H9 (cell line): ENCODE results near the gene GIPC3. TPM values are rescaled to one million over a fixed set of nuclear protein-coding genes. Genes with fewer than 3 reads are reported as not detected.

Experiments
- DNase-seq: peaks from one replicate; pipeline ENCODE4 v3.0.0-alpha.2; 2017
- H2AFZ ChIP-seq: one replicate; pipeline ENCODE4 v1.6.1; 2013; ENCODE audit warnings: mild to moderate bottlenecking, low read length, control low read depth, moderate library complexity
- H2AK5ac ChIP-seq: 2 replicates; pipeline ENCODE4 v1.6.1; 2013; ENCODE audit warnings: low read length, control low read depth, mixed read lengths; ENCODE audit not compliant: insufficient read length
- H2BK120ac ChIP-seq: one replicate; pipeline ENCODE4 v1.6.1; 2013; ENCODE audit warnings: low read depth, mild to moderate bottlenecking, low read length, control low read depth, inconsistent platforms; ENCODE audit not compliant: poor library complexity, severe bottlenecking
- H2BK12ac ChIP-seq: 2 replicates; pipeline ENCODE4 v1.6.1; 2013; ENCODE audit warnings: low read length, control low read depth, mixed read lengths, low read depth; ENCODE audit not compliant: insufficient read length
- H2BK15ac ChIP-seq: 2 replicates; pipeline ENCODE4 v1.6.1; 2013; ENCODE audit warnings: low read depth, low read length, control low read depth
- H2BK20ac ChIP-seq: one replicate; pipeline ENCODE4 v1.6.1; 2013; ENCODE audit warnings: low read depth, mild to moderate bottlenecking, low read length, control low read depth, inconsistent platforms; ENCODE audit not compliant: poor library complexity, severe bottlenecking
- H2BK5ac ChIP-seq: 2 replicates; pipeline ENCODE4 v1.6.1; 2013; ENCODE audit warnings: low read length, control low read depth, mixed read lengths; ENCODE audit not compliant: insufficient read length
- H3K14ac ChIP-seq: 2 replicates; pipeline ENCODE4 v1.6.1; 2013; ENCODE audit warnings: low read length, control low read depth; ENCODE audit not compliant: insufficient read depth
- H3K18ac ChIP-seq: 2 replicates; pipeline ENCODE4 v1.6.1; 2013; ENCODE audit warnings: low read depth, mild to moderate bottlenecking, mixed read lengths, low read length, control low read depth; ENCODE audit not compliant: insufficient read length
- H3K23ac ChIP-seq: 2 replicates; pipeline ENCODE4 v1.6.1; 2013; ENCODE audit warnings: low read length, control low read depth, mixed read lengths, low read depth; ENCODE audit not compliant: insufficient read length
- H3K23me2 ChIP-seq: 2 replicates; pipeline ENCODE4 v1.6.1; 2013; ENCODE audit warnings: low read depth, mild to moderate bottlenecking, mixed read lengths, low read length, control low read depth; ENCODE audit not compliant: insufficient read length, poor library complexity, severe bottlenecking
- H3K27ac ChIP-seq: 2 replicates; pipeline ENCODE4 v1.5.1; 2013; ENCODE audit warnings: low read length, control low read depth, mixed read lengths, low read depth; ENCODE audit not compliant: insufficient read length
- H3K27me3 ChIP-seq: 2 replicates; pipeline ENCODE4 v1.6.1; 2013; ENCODE audit warnings: low read length, control low read depth, inconsistent platforms; ENCODE audit not compliant: insufficient read depth
- H3K4ac ChIP-seq: 2 replicates; pipeline ENCODE4 v1.6.1; 2013; ENCODE audit warnings: low read depth, mild to moderate bottlenecking, control low read depth, inconsistent platforms, low read length, moderate library complexity
- H3K4me1 ChIP-seq: 2 replicates; pipeline ENCODE4 v1.6.1; 2013; ENCODE audit warnings: low read length, control low read depth, inconsistent platforms; ENCODE audit not compliant: insufficient read depth
- H3K4me2 ChIP-seq: 2 replicates; pipeline ENCODE4 v1.6.1; 2013; ENCODE audit warnings: low read length, control low read depth, mixed read lengths; ENCODE audit not compliant: insufficient read length, insufficient read depth
- H3K56ac ChIP-seq: 2 replicates; pipeline ENCODE4 v1.6.1; 2013; ENCODE audit warnings: low read depth, mild to moderate bottlenecking, mixed read lengths, low read length, control low read depth; ENCODE audit not compliant: insufficient read length
- H3K79me1 ChIP-seq: 2 replicates; pipeline ENCODE4 v1.6.1; 2013; ENCODE audit warnings: low read depth, mild to moderate bottlenecking, moderate library complexity, low read length, control low read depth, inconsistent platforms; ENCODE audit not compliant: insufficient read depth, poor library complexity, severe bottlenecking
- H3K79me2 ChIP-seq: 2 replicates; pipeline ENCODE4 v1.6.1; 2013; ENCODE audit warnings: low read length, control low read depth, inconsistent platforms; ENCODE audit not compliant: insufficient read depth
- H3K9ac ChIP-seq: 2 replicates; pipeline ENCODE4 v1.6.1; 2013; ENCODE audit warnings: low read length, control low read depth, mixed read lengths; ENCODE audit not compliant: insufficient read length; ENCODE audit errors: extremely low read depth
- H3K9me3 ChIP-seq: one replicate; pipeline ENCODE4 v1.6.1; 2013; ENCODE audit warnings: low read depth, low read length, inconsistent platforms; ENCODE audit not compliant: control insufficient read depth
- H3T11ph ChIP-seq: one replicate; pipeline ENCODE4 v1.6.1; 2013; ENCODE audit warnings: mild to moderate bottlenecking, low read length, control low read depth, inconsistent platforms
- H4K20me1 ChIP-seq: one replicate; pipeline ENCODE4 v1.6.1; 2013; ENCODE audit not compliant: control insufficient read depth, insufficient read length, insufficient read depth
- H4K5ac ChIP-seq: 2 replicates; pipeline ENCODE4 v1.6.1; 2013; ENCODE audit warnings: low read depth, mild to moderate bottlenecking, mixed read lengths, low read length, control low read depth; ENCODE audit not compliant: insufficient read length
- H4K8ac ChIP-seq: replicated peaks from 2 replicates; pipeline ENCODE4 v1.6.1; 2013; ENCODE audit warnings: low read length, control low read depth, mixed read lengths, low read depth; ENCODE audit not compliant: insufficient read length
- H4K91ac ChIP-seq: 2 replicates; pipeline ENCODE4 v1.6.1; 2013; ENCODE audit warnings: low read depth, mild to moderate bottlenecking, moderate library complexity, mixed read lengths, low read length, control low read depth; ENCODE audit not compliant: insufficient read length
- H3K27ac Mint-ChIP-seq, 3 experiments: 2 replicates in 2 of 3; 3 replicates in 1 of 3; pipeline ENCODE4 v1.8.0; 2020 to 2021; ENCODE audit warnings: mixed read lengths in 3 of 3, mild to moderate bottlenecking in 1 of 3, moderate library complexity in 1 of 3
- H3K27me3 Mint-ChIP-seq: 2 replicates; pipeline ENCODE4 v1.8.0; 2021; ENCODE audit warnings: low read depth, mild to moderate bottlenecking, moderate library complexity, mixed read lengths
- H3K36me3 Mint-ChIP-seq, 3 experiments: 2 replicates in 2 of 3; 3 replicates in 1 of 3; pipeline ENCODE4 v1.8.0; 2020 to 2021; ENCODE audit warnings: low read depth in 3 of 3, mixed read lengths in 3 of 3; ENCODE audit not compliant: insufficient read depth in 1 of 3
- H3K4me1 Mint-ChIP-seq, 2 experiments: 2 replicates each; pipeline ENCODE4 v1.8.0; 2020; ENCODE audit warnings: mixed read lengths in 2 of 2
- H3K4me3 Mint-ChIP-seq, 2 experiments: 2 replicates in 1 of 2; 3 replicates in 1 of 2; pipeline ENCODE4 v1.8.0; 2020 to 2021; ENCODE audit warnings: mild to moderate bottlenecking in 2 of 2, mixed read lengths in 2 of 2, moderate library complexity in 1 of 2
- H3K9me3 Mint-ChIP-seq, 2 experiments: 2 replicates in 1 of 2; 3 replicates in 1 of 2; pipeline ENCODE4 v1.8.0; 2020; ENCODE audit warnings: mild to moderate bottlenecking in 2 of 2, mixed read lengths in 2 of 2, moderate library complexity in 1 of 2
- CTCF ChIP-seq: fragments of 200-600 bp; sonication (generic); conservative IDR thresholded peaks from 3 replicates; pipeline ENCODE4 v1.8.0; 2021; ENCODE audit warnings: antibody characterized with exemption, mild to moderate bottlenecking
- WGBS: extraction: QIAGEN DNeasy Blood & Tissue Kit; methylation state at CpG from one replicate; pipeline ENCODE4 v1.1.7; 2013; ENCODE audit warnings: missing lambda C conversion rate, low lambda C conversion rate, mixed read lengths; ENCODE audit not compliant: insufficient read length; ENCODE audit errors: extremely low coverage; 5-methylcytosine and 5-hydroxymethylcytosine counted together
- total RNA-seq: library from RNA; stranded (reverse); gene quantifications from 2 replicates; pipeline ENCODE4 v1.2.1, GENCODE V29; 2021

Gene GIPC3
- total RNA-seq, 1 experiment from 2014 or later = 1.6 TPM

GRCh38 chr19:3591876-3592613 is 6.8 kb downstream of the GIPC3 start:
- Histone ChIP-seq H2BK12ac (no peak overlapping the region), H3K9ac (no peak overlapping the region), H3K4me2 (no peak overlapping the region), H4K20me1 (no peaks in the 10 kb centered on the region), H3K14ac (no peak overlapping the region), H3K27ac (no peak overlapping the region), H4K8ac (no peak overlapping the region), H3K4me1 (no peaks in the 10 kb centered on the region; the same call in 1 of the 2 replicates), H2AFZ (no peak overlapping the region), H3K27me3 (peaks cover 4% of the 10 kb centered on the region; the same call in 1 of the 2 replicates), H3K9me3 (no peaks in the 10 kb centered on the region), H2BK20ac (no peak overlapping the region), H4K5ac (no peak overlapping the region), H2BK15ac (no peak overlapping the region), H2AK5ac (no peak overlapping the region), H3T11ph (no peak overlapping the region), H3K23ac (no peak overlapping the region), H3K79me2 (no peaks in the 10 kb centered on the region), H3K4ac (no peak overlapping the region), H3K79me1 (no peaks in the 10 kb centered on the region), H2BK5ac (no peak overlapping the region), H2BK120ac (no peak overlapping the region), H3K18ac (no peak overlapping the region), H3K56ac (no peak overlapping the region), H4K91ac (no peak overlapping the region), H3K23me2 (no peaks in the 10 kb centered on the region)
- Mint-ChIP-seq H3K36me3 (no peaks in the 10 kb centered on the region; a peak in 1 of 7 replicates), H3K9me3 (peaks cover 13 to 17% of the 10 kb centered on the region in 2 experiments), H3K4me1 (no peaks in the 10 kb centered on the region), H3K27ac (no peak overlapping the region), H3K4me3 (no peak overlapping the region), H3K27me3 (peaks cover 61% of the 10 kb centered on the region)
- TF ChIP-seq CTCF = no peak
- no CpG with 5 or more reads among the region's 9 CpGs for WGBS
- DNase-seq = no peak
